Measurements from ENCODE around the gene CARD11. TPM values are rescaled to one million over a fixed set of nuclear protein-coding genes. Genes with fewer than 3 reads are reported as not detected.
A peak's percentile ranks its signal among the peaks of the same experiment; 100 is the strongest.

The CARD11 gene
- total RNA-seq, 1 donor from 2014 or later: 1.4 TPM

GRCh38 chr7:3019801-3020200 lies 23.9 kb downstream of the CARD11 start:
- no peak for DNase-seq

DNA sequence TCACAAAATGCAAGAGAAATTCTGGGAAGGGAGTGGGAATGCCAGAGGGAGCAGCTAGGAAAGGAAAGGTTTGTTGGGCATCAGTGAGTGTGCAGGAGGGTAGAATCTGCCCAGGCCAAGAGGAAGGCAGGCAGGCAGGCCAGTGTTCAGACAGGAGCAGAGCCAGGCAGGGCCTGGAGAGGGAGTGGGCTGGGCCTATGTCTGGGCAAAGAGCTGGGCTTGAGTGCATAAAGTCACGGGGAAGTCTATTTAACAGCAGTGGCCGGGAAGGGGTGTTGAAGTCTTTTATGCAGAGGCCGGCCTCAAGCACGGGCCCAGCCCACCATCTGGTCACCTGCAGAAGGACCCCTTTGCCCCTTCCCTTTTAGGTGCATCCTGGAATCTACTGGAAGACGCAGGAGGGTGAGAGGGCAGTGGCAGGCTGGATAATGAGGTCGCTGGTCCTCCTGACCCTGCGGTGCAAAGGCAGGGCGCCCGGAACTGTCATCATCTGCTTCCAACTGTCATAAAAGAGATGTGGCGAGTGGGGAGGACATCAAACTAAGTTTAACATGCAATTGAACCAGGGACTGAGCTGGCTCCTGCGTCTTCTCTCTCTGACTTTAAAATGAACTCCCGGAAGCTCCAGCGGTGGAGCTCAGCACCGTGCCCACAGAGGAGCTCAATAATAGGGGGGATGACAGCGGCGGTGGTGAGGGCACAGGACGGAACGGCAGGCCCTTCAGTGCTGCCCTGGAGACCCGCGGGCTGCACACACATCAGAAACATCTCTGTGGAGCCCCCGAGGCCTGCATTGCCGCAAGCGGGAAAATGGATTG lies 29.5 kb downstream of the CARD11 start:
- DNase-seq: no peak

- DNase-seq: no peak
Observed at GRCh38 chr7:3011211-3011852, 32.3 kb downstream of the CARD11 start.

DNA sequence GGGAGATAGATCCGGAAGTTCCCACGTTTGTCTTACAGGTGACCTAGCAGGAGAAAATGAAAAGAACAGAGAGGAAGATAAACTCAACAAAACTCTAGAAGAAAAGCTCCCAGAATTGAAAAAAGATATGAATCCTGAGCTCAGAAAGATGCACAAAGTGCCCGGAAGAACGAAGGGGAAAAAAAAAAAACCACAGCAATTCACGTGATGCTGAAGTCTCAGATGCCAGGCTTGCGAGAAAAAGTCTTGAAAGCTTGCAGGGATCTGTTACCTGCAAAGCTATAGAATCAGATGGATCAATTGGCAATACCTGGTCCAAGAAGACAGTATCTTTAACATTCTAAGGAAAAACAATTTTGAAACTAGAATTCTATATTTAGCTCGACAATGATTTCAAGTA lies 33.5 kb downstream of the CARD11 start:
- no peak for DNase-seq

- no peak for DNase-seq
Observed at GRCh38 chr7:3009086-3009485, 34.6 kb downstream of the CARD11 start.

DNA sequence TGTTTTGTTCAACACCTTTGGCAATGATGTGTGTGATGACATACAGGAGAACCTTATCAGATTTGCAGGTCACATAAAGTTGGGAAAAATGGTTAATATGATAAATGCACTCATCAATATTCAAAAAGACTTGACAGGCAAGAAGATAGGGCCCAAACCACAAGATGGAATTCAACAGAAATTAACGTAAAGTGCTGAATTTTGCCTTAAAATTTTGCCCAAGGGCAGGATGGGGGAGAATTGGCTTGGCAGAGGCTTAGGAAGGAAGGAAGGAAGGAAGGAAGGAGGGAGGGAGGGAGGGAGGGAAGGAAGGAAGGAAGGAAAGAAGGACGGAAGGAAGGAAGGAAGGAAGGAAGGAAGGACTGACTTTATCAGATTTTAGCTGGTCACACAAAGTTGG lies 35.3 kb downstream of the CARD11 start:
- DNase-seq: no peak

- DNase-seq: no peak
Observed at GRCh38 chr7:3007696-3008095, 36.0 kb downstream of the CARD11 start.

- DNase-seq: no peak
Observed at GRCh38 chr7:3005257-3005656, 38.4 kb downstream of the CARD11 start.

GRCh38 chr7:3003936-3004335 lies 39.7 kb downstream of the CARD11 start:
- DNase-seq: no peak

DNA sequence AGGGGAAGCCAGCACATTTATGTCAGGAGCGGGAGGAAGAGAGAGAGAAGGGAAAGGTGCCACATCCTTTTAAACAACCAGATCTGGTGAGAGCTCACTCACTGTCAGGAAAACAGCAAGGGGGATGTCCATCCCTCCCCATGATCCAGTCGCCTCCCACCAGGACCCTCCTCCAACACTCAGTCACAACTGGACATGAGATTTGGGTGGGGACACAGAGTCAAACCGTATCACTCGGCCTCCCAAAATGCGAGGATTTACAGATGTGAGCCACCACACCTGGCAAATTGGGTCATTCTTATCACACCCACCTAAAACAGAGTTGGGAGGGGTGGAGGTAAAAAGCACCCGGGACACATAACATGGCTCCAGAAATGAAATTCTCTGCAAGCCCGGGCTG lies 41.0 kb downstream of the CARD11 start:
- DNase-seq: no peak

DNA sequence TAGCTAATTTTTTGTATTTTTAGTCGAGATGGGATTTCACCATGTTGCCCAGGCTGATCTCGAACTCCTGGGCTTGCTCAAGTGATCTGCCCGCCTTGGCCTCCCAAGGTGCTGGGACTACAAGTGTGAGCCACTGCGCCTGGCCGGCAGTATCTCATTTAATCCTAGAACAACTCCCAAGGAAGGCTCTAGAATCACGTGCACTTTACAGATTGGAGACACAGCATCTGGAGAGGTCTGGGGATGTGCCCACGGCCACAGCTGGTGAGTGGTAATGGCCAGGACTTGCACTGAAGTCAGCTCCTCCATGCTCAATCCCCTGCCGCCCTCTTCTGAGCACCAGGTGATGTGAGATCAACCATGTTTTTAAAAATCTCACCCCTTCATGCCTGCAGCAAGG lies 43.1 kb downstream of the CARD11 start:
- no peak for DNase-seq

- peak; percentile 33 for DNase-seq
Observed at GRCh38 chr7:2999078-2999500, 44.6 kb downstream of the CARD11 start.

DNA sequence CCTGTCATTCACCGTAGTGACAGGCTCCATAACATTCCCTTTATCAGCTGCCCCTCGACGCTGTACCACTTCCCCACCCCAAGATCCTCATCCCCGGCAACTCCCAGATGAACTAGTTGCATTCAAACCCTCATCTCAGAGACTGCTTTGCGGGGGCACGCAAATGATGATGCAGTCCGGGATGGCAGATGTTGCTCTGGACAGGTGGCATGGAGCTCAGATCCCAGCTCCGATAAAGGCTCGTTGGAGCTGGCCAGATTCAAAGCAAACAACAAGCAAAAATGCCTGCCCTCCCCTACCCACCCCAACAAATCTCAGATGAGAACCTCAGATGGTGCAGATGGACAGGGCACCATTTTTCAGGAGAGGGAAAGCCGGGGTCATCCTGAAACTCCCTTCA lies 46.7 kb downstream of the CARD11 start:
- no peak for DNase-seq

GRCh38 chr7:2996141-2996540 lies 47.5 kb downstream of the CARD11 start:
- DNase-seq: no peak

GRCh38 chr7:2993868-2994267 lies 49.8 kb downstream of the CARD11 start:
- no peak for DNase-seq

DNA sequence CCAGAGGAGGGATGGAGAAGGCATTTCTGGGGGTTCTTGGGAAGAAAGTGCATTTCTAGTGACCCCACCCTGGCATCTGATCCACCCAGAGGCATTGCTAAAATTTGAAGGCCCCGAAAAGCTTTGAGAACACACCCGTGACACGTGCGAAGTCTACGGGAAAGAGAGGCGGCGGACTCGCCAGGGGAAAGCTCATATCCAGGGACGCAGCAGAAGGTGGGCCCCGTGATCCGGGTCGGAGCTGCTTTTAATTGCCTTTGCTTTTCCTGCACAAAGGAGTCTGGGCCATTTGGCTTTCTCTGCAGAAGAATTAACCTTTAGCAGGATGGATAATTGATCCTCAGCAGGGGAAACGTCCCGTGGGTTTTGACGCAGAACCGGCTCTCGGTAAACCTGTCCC lies 50.3 kb downstream of the CARD11 start:
- no peak for DNase-seq

DNA sequence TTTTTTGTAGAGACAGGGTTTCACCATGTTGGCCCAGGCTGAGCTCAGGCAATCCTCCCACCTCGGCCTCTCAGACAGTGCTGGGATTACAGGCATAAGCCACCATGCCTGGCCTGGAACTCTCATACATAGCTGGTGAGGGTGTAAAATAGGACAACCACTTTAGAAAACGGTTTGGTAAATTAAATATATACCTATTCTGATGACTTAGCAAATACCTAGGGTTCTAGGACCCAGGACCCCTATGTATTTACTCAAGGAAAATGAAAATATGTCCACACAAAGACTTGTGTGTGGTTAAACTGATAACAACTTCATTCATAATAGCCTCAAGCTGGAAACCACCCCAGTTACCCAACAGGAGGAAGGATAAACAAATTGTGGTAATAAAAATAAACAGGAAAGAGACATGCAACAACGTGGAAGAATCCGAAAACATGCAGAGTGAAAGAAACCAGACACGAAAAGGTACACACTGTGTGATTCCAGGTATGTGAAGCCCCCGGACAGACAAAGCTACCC lies 52.7 kb downstream of the CARD11 start:
- no peak for DNase-seq

DNA sequence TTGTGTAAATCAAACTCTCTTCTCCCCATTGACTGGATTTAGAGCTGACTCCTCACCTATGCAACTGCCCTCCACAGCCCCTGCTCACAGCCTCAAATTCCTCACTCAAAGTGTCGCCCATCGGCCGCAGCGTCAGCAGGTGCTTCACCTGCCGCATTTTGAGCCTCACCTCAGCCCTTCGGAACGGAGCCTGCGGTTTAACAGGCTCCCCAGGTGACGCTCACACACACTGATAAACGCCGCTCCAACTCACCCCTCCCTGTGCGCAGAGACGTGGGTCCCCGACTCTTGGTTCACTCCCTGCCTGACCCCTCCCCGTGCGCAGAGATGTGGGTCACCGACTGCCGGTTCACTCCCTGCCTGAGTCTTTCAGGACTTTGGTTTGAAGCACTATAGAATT lies 57.1 kb downstream of the CARD11 start:
- no peak for DNase-seq

- DNase-seq: no peak
Observed at GRCh38 chr7:2985866-2986265, 57.8 kb downstream of the CARD11 start.

GRCh38 chr7:2984091-2984490 lies 59.6 kb downstream of the CARD11 start:
- DNase-seq: no peak

DNA sequence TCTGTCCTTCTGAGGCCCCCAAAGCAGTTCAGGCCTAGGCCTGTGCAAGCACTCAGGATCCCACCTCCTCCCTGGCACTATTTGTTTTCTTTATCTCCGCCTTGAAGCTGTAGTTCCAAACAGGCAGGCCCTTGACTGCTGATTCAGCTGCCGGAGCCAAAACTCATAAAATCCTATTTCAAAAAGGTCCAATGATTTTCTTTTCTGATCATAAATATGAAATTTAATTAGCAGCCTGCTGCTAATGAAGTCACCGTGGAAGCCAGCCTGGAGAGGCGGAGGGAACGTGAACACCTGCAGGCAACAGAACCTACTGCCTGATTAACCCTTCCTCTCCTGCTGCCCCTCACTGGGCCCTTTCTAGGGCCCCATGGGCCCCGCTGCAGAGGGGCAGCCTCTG lies 60.1 kb downstream of the CARD11 start:
- DNase-seq: no peak

DNA sequence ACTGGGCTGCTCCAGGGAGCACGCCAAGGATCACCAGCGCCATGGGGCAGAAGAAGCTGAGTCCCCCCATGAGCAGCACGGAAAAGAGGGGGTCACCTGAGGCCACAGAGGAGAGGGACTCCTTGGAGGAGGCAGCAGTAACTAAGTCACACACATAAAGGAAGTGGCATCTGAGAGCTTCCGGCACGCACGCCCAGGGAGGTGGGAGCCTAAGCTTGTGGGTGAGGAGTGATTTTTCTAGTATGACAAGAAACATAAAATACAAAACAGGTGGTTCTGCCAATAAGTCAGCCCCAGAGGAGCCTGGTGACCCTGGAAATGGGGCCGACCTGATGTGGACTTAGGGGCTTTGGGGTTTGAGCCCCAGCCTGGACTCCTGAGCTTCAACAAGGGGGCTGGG lies 60.8 kb downstream of the CARD11 start:
- no peak for DNase-seq

DNA sequence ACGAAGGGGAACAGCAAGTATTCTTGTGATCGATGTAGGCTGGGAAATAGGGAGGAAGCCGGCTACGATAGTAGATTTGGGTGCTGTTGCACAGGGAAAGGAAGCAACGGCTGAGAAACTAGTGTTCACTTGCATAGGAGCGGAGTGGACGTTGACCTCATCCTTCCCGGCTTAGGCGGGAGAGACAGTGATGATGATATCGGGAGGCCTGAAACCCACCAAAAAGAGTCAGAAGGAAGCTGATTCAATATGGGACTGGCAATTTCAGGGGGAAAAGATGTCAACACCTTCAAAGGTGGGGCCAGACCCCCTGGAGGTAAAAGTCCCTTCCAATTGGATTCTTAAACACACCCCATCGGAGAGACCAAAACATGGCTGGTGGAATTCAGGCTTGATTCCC lies 61.3 kb downstream of the CARD11 start:
- no peak for DNase-seq

DNA sequence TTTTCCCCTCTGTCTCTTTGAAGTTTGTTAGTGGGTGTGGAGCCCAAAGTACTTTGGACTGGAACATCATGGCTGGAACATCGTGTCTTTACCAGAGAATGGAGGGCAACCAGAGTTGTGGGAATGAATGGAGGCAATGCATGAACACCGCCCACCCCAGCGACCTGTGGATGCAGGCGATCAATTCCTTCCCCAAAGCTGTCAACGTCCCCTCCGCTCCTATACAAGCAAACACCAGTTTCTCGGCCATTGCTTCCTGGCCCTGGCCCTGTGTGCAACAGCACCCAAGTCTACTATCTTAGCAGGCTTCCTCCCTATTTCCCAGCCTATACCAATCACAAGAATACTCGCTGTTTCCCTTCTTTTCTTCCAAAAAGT lies 62.6 kb downstream of the CARD11 start:
- no peak for DNase-seq
